H9 (cell line): ENCODE results near the gene CEP112. TPM values are rescaled to one million over a fixed set of nuclear protein-coding genes. Genes with fewer than 3 reads are reported as not detected.
A peak's percentile ranks its signal among the peaks of the same experiment; 100 is the strongest.

ENCODE experiments used
- DNase-seq: peaks from one replicate; pipeline ENCODE4 v3.0.0-alpha.2; 2017
- H2AFZ ChIP-seq: one replicate; pipeline ENCODE4 v1.6.1; 2013; ENCODE audit warnings: mild to moderate bottlenecking, low read length, control low read depth, moderate library complexity
- H2AK5ac ChIP-seq: 2 replicates; pipeline ENCODE4 v1.6.1; 2013; ENCODE audit warnings: low read length, control low read depth, mixed read lengths; ENCODE audit not compliant: insufficient read length
- H2BK120ac ChIP-seq: one replicate; pipeline ENCODE4 v1.6.1; 2013; ENCODE audit warnings: low read depth, mild to moderate bottlenecking, low read length, control low read depth, inconsistent platforms; ENCODE audit not compliant: poor library complexity, severe bottlenecking
- H2BK12ac ChIP-seq: 2 replicates; pipeline ENCODE4 v1.6.1; 2013; ENCODE audit warnings: low read length, control low read depth, mixed read lengths, low read depth; ENCODE audit not compliant: insufficient read length
- H2BK15ac ChIP-seq: 2 replicates; pipeline ENCODE4 v1.6.1; 2013; ENCODE audit warnings: low read depth, low read length, control low read depth
- H2BK20ac ChIP-seq: one replicate; pipeline ENCODE4 v1.6.1; 2013; ENCODE audit warnings: low read depth, mild to moderate bottlenecking, low read length, control low read depth, inconsistent platforms; ENCODE audit not compliant: poor library complexity, severe bottlenecking
- H2BK5ac ChIP-seq: 2 replicates; pipeline ENCODE4 v1.6.1; 2013; ENCODE audit warnings: low read length, control low read depth, mixed read lengths; ENCODE audit not compliant: insufficient read length
- H3K14ac ChIP-seq: 2 replicates; pipeline ENCODE4 v1.6.1; 2013; ENCODE audit warnings: low read length, control low read depth; ENCODE audit not compliant: insufficient read depth
- H3K18ac ChIP-seq: 2 replicates; pipeline ENCODE4 v1.6.1; 2013; ENCODE audit warnings: low read depth, mild to moderate bottlenecking, mixed read lengths, low read length, control low read depth; ENCODE audit not compliant: insufficient read length
- H3K23ac ChIP-seq: 2 replicates; pipeline ENCODE4 v1.6.1; 2013; ENCODE audit warnings: low read length, control low read depth, mixed read lengths, low read depth; ENCODE audit not compliant: insufficient read length
- H3K23me2 ChIP-seq: 2 replicates; pipeline ENCODE4 v1.6.1; 2013; ENCODE audit warnings: low read depth, mild to moderate bottlenecking, mixed read lengths, low read length, control low read depth; ENCODE audit not compliant: insufficient read length, poor library complexity, severe bottlenecking
- H3K27ac ChIP-seq: 2 replicates; pipeline ENCODE4 v1.5.1; 2013; ENCODE audit warnings: low read length, control low read depth, mixed read lengths, low read depth; ENCODE audit not compliant: insufficient read length
- H3K27me3 ChIP-seq: 2 replicates; pipeline ENCODE4 v1.6.1; 2013; ENCODE audit warnings: low read length, control low read depth, inconsistent platforms; ENCODE audit not compliant: insufficient read depth
- H3K4ac ChIP-seq: 2 replicates; pipeline ENCODE4 v1.6.1; 2013; ENCODE audit warnings: low read depth, mild to moderate bottlenecking, control low read depth, inconsistent platforms, low read length, moderate library complexity
- H3K4me1 ChIP-seq: 2 replicates; pipeline ENCODE4 v1.6.1; 2013; ENCODE audit warnings: low read length, control low read depth, inconsistent platforms; ENCODE audit not compliant: insufficient read depth
- H3K4me2 ChIP-seq: 2 replicates; pipeline ENCODE4 v1.6.1; 2013; ENCODE audit warnings: low read length, control low read depth, mixed read lengths; ENCODE audit not compliant: insufficient read length, insufficient read depth
- H3K56ac ChIP-seq: 2 replicates; pipeline ENCODE4 v1.6.1; 2013; ENCODE audit warnings: low read depth, mild to moderate bottlenecking, mixed read lengths, low read length, control low read depth; ENCODE audit not compliant: insufficient read length
- H3K79me1 ChIP-seq: 2 replicates; pipeline ENCODE4 v1.6.1; 2013; ENCODE audit warnings: low read depth, mild to moderate bottlenecking, moderate library complexity, low read length, control low read depth, inconsistent platforms; ENCODE audit not compliant: insufficient read depth, poor library complexity, severe bottlenecking
- H3K79me2 ChIP-seq: 2 replicates; pipeline ENCODE4 v1.6.1; 2013; ENCODE audit warnings: low read length, control low read depth, inconsistent platforms; ENCODE audit not compliant: insufficient read depth
- H3K9ac ChIP-seq: 2 replicates; pipeline ENCODE4 v1.6.1; 2013; ENCODE audit warnings: low read length, control low read depth, mixed read lengths; ENCODE audit not compliant: insufficient read length; ENCODE audit errors: extremely low read depth
- H3K9me3 ChIP-seq: one replicate; pipeline ENCODE4 v1.6.1; 2013; ENCODE audit warnings: low read depth, low read length, inconsistent platforms; ENCODE audit not compliant: control insufficient read depth
- H3T11ph ChIP-seq: one replicate; pipeline ENCODE4 v1.6.1; 2013; ENCODE audit warnings: mild to moderate bottlenecking, low read length, control low read depth, inconsistent platforms
- H4K20me1 ChIP-seq: one replicate; pipeline ENCODE4 v1.6.1; 2013; ENCODE audit not compliant: control insufficient read depth, insufficient read length, insufficient read depth
- H4K5ac ChIP-seq: 2 replicates; pipeline ENCODE4 v1.6.1; 2013; ENCODE audit warnings: low read depth, mild to moderate bottlenecking, mixed read lengths, low read length, control low read depth; ENCODE audit not compliant: insufficient read length
- H4K8ac ChIP-seq: replicated peaks from 2 replicates; pipeline ENCODE4 v1.6.1; 2013; ENCODE audit warnings: low read length, control low read depth, mixed read lengths, low read depth; ENCODE audit not compliant: insufficient read length
- H4K91ac ChIP-seq: 2 replicates; pipeline ENCODE4 v1.6.1; 2013; ENCODE audit warnings: low read depth, mild to moderate bottlenecking, moderate library complexity, mixed read lengths, low read length, control low read depth; ENCODE audit not compliant: insufficient read length
- H3K27ac Mint-ChIP-seq, 3 experiments: 2 replicates in 2 of 3; 3 replicates in 1 of 3; pipeline ENCODE4 v1.8.0; 2020 to 2021; ENCODE audit warnings: mixed read lengths in 3 of 3, mild to moderate bottlenecking in 1 of 3, moderate library complexity in 1 of 3
- H3K27me3 Mint-ChIP-seq: 2 replicates; pipeline ENCODE4 v1.8.0; 2021; ENCODE audit warnings: low read depth, mild to moderate bottlenecking, moderate library complexity, mixed read lengths
- H3K36me3 Mint-ChIP-seq, 3 experiments: 2 replicates in 2 of 3; 3 replicates in 1 of 3; pipeline ENCODE4 v1.8.0; 2020 to 2021; ENCODE audit warnings: low read depth in 3 of 3, mixed read lengths in 3 of 3; ENCODE audit not compliant: insufficient read depth in 1 of 3
- H3K4me1 Mint-ChIP-seq, 2 experiments: 2 replicates each; pipeline ENCODE4 v1.8.0; 2020; ENCODE audit warnings: mixed read lengths in 2 of 2
- H3K4me3 Mint-ChIP-seq, 2 experiments: 2 replicates in 1 of 2; 3 replicates in 1 of 2; pipeline ENCODE4 v1.8.0; 2020 to 2021; ENCODE audit warnings: mild to moderate bottlenecking in 2 of 2, mixed read lengths in 2 of 2, moderate library complexity in 1 of 2
- H3K9me3 Mint-ChIP-seq, 2 experiments: 2 replicates in 1 of 2; 3 replicates in 1 of 2; pipeline ENCODE4 v1.8.0; 2020; ENCODE audit warnings: mild to moderate bottlenecking in 2 of 2, mixed read lengths in 2 of 2, moderate library complexity in 1 of 2
- CTCF ChIP-seq: fragments of 200-600 bp; sonication (generic); conservative IDR thresholded peaks from 3 replicates; pipeline ENCODE4 v1.8.0; 2021; ENCODE audit warnings: antibody characterized with exemption, mild to moderate bottlenecking
- WGBS: extraction: QIAGEN DNeasy Blood & Tissue Kit; methylation state at CpG from one replicate; pipeline ENCODE4 v1.1.7; 2013; ENCODE audit warnings: missing lambda C conversion rate, low lambda C conversion rate, mixed read lengths; ENCODE audit not compliant: insufficient read length; ENCODE audit errors: extremely low coverage; 5-methylcytosine and 5-hydroxymethylcytosine counted together
- total RNA-seq: library from RNA; stranded (reverse); gene quantifications from 2 replicates; pipeline ENCODE4 v1.2.1, GENCODE V29; 2021

The CEP112 gene
- total RNA-seq, 1 experiment from 2014 or later, result 5.4 TPM

- H3K18ac ChIP-seq, result no peak overlapping the region
- H3K4me2 ChIP-seq, result peak overlapping the region; percentile 72
- H3K4ac ChIP-seq, result no peak overlapping the region
- no peak for TF ChIP-seq CTCF
- no peak overlapping the region for H3K56ac ChIP-seq
- H3K23ac ChIP-seq, result no peak overlapping the region
- WGBS, result no CpG with 5 or more reads among the region's 19 CpGs
- H3K9me3 ChIP-seq, result no peaks in the 10 kb centered on the region
- H4K20me1 ChIP-seq, result no peaks in the 10 kb centered on the region
- no peak overlapping the region for H4K8ac ChIP-seq
- no peaks in the 10 kb centered on the region for H3K79me2 ChIP-seq
- H3K27ac ChIP-seq, result no peak overlapping the region
- no peak overlapping the region for H4K91ac ChIP-seq
- H2BK120ac ChIP-seq, result no peak overlapping the region
- H2BK12ac ChIP-seq, result no peak overlapping the region
- peaks cover 36 to 37% of the 10 kb centered on the region in 2 experiments for H3K4me1 Mint-ChIP-seq
- H2BK15ac ChIP-seq, result no peak overlapping the region
- H3K9ac ChIP-seq, result no peak overlapping the region
- H3K9me3 Mint-ChIP-seq, result no peaks in the 10 kb centered on the region
- H3K23me2 ChIP-seq, result no peaks in the 10 kb centered on the region
- peaks cover 2% of the 10 kb centered on the region; the same call in 1 of the 2 replicates for H3K27me3 ChIP-seq
- H3K27ac Mint-ChIP-seq, result no peak overlapping the region; a peak in 1 of 7 replicates
- no peak overlapping the region for H3K14ac ChIP-seq
- no peak overlapping the region for H4K5ac ChIP-seq
- H2BK20ac ChIP-seq, result no peak overlapping the region
- H3T11ph ChIP-seq, result no peak overlapping the region
- H3K27me3 Mint-ChIP-seq, result peaks cover 8% of the 10 kb centered on the region
- no peak overlapping the region for H2BK5ac ChIP-seq
- H3K36me3 Mint-ChIP-seq, result no peaks in the 10 kb centered on the region
- peak; percentile 59 for DNase-seq
- H2AFZ ChIP-seq, result no peak overlapping the region
- H3K4me3 Mint-ChIP-seq, result peak overlapping the region; percentile 25 to 64
- H2AK5ac ChIP-seq, result no peak overlapping the region
- H3K4me1 ChIP-seq, result peaks cover 13% of the 10 kb centered on the region; the same call in 1 of the 2 replicates
- no peaks in the 10 kb centered on the region for H3K79me1 ChIP-seq
Measured at GRCh38 chr17:65593092-65593854, 598.7 kb downstream of the CEP112 start.
